Endothelial cell of hepatic sinusoid (primary cell): ENCODE data around the gene SASS6.
"Not testable (repeated sequence)": the region's sequence is repeated elsewhere in the genome, so short reads cannot be mapped to it uniquely, and the experiment has no call there.

ENCODE experiments used
- in situ Hi-C: cut with HindIII; loops from 2 replicates; pipeline ENCODE4 v1.10.0; 2017; ENCODE audit warnings: low sequenced_read_pairs

SASS6 gene

GRCh38 chr1:100051401-100051800 lies 81.3 kb downstream of the SASS6 start:
- in situ Hi-C loops, result no loop called here

GRCh38 chr1:100050139-100050538 lies 82.6 kb downstream of the SASS6 start:
- in situ Hi-C loops, result no loop called here

DNA sequence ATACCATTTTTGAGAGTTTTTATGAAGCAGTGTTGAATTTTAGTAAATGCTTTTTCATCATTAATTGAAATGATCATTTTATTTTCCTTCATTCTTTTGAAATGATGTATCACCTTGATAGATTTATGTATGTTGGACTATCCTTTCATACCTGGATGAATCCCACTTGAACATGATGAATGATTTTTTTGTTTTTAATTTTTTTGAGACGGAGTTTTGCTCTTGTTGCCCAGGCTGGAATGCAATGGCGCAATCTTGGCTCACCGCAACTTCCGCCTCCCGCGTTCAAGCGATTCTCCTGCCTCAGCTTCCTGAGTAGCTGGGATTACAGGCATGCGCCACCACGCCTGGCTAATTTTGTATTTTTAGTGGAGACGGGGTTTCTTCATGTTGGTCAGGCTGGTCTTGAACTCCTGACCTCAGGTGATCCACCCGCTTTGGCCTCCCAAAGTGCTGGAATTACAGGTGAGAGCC lies 85.5 kb downstream of the SASS6 start:
- in situ Hi-C loops, result not testable (repeated sequence)

DNA sequence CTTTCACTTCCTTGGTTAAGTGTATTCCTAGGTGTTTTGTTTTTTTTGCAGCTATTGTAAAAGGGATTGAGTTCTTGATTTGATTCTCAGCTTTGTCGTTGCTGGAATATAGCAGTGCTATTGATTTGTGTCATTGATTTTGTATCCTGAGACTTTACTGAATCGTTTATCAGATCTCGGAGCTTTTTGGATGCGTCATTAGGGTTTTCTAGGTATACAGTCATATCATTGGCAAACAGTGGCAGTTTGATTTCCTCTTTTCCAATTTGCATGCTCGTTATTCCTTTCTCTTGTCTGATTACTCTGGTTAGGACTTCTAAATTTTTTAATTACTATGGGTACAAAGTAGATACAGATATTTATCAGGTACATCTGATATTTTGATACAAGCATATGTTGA lies 87.5 kb downstream of the SASS6 start:
- in situ Hi-C loops, result no loop called here

GRCh38 chr1:100039591-100039990 lies 93.1 kb downstream of the SASS6 start:
- in situ Hi-C loops, result no loop called here

GRCh38 chr1:100038660-100039287 lies 94.0 kb downstream of the SASS6 start:
- in situ Hi-C loops, result no loop called here

- in situ Hi-C loops, result no loop called here
These were observed 94.6 kb downstream of the SASS6 start for GRCh38 chr1:100037927-100038659.

DNA sequence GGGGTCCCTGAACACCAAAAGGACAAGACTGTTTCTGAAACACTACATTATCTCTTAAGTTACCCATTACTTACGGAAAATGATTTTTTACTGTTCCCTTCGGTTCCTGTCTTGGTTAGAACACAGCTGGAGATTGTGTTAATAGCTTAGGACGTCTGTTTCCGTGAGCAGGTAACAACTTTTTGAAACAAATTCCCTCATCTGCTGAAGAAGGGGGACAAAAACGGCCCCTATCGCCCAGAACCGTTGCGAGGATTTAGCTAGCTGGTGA lies 95.1 kb downstream of the SASS6 start:
- in situ Hi-C loops, result no loop called here

GRCh38 chr1:100036718-100037655 lies 95.7 kb downstream of the SASS6 start:
- in situ Hi-C loops, result no loop called here

- in situ Hi-C loops, result no loop called here
These were observed 97.5 kb downstream of the SASS6 start for GRCh38 chr1:100035214-100035613.

DNA sequence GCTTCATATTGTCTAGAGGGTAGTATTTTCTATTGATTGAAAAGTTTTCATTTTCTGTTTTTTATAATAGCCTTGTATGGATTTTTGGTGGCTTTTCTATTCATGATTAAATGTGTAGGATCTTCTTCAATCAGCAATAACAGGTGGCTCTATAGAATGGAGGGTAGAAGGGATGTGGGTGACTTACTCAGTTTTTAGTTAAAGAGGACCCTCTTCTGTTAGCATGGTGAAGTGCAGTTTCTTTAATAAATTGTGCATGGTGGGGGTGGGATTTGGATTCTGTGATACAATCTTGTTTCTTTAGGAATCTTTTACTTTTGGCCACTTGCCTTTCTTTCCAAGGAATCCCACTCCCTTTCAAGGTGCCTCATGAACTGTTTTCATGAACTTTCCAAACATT lies 98.3 kb downstream of the SASS6 start:
- in situ Hi-C loops, result no loop called here
